ENCODE data around the gene BMAL2. TPM values are rescaled to one million over a fixed set of nuclear protein-coding genes. Genes with fewer than 3 reads are reported as not detected.

The BMAL2 gene
- total RNA-seq = 22.8 and 54.1 TPM in 2 replicates

GRCh38 chr12:27332714-27333402, at the start of gene BMAL2:
TSS of gene BMAL2 (plus strand) at chr12:27332836. CDS start at chr12:27333073, 237 bp downstream.

Other genes starting within 250 kb of the BMAL2 start
- 38.0 and 48.4 TPM in 2 replicates for gene STK38L, start 88.5 kb upstream of the BMAL2 start, total RNA-seq
- gene SMCO2, start 113.9 kb downstream of the BMAL2 start, total RNA-seq = 0.40 TPM in 1 of 2 replicates, not detected in the other
- 153 and 179 TPM in 2 replicates for gene PPFIBP1, start 191.4 kb downstream of the BMAL2 start, total RNA-seq

Data from smooth muscle cell of the pulmonary artery (primary cell).